ENCODE measurements around the gene CLIP4. TPM values are rescaled to one million over a fixed set of nuclear protein-coding genes. Genes with fewer than 3 reads are reported as not detected.

Gene CLIP4
- total RNA-seq, 1 experiment from 2014 or later = 11.3 TPM

- no peak for DNase-seq (ENCODE audit: low spot score)
Measured at GRCh38 chr2:29189052-29189451, 73.8 kb downstream of the CLIP4 start.

GRCh38 chr2:29191817-29192216 is 76.6 kb downstream of the CLIP4 start:
- no peak for DNase-seq (ENCODE audit: low spot score)

DNA sequence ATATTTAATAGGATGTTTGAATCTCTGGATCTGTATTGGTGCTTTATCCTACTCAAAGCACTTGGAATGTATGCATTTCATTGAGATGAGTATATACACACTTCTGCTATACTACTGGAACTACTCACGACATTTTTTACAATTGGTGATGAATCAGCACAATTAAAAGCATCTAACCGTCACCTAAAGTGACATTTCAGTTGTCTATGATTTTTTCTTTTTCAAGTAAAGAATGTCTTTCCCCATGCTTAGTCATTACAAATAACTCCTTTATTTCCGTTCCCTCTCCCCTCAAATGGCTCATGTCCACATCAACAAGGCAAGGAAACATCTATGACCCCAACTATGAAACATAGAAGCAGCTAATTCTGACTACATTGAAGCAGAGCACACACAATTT is 77.3 kb downstream of the CLIP4 start:
- DNase-seq (ENCODE audit: low spot score) = no peak

DNA sequence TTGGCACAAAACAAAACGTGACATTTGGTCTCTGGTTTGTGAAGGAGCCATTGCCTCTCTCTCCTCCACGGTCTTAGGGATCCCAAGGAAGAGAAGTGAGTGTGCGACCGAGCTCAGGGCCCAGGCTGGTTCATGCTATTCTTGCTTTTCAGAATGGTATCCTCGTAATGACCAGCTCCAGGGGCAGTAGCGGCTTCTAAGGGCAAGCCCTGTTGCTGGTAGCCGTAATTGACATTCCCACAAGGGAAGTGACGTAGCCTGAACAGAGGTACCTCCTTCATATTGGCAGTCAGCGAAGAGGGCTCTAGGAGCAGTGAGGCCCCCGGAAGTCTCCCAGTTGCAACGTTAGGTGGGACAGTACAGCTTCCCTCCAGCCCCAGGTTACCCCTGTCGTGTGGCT is 77.9 kb downstream of the CLIP4 start:
- no peak for DNase-seq (ENCODE audit: low spot score)

DNA sequence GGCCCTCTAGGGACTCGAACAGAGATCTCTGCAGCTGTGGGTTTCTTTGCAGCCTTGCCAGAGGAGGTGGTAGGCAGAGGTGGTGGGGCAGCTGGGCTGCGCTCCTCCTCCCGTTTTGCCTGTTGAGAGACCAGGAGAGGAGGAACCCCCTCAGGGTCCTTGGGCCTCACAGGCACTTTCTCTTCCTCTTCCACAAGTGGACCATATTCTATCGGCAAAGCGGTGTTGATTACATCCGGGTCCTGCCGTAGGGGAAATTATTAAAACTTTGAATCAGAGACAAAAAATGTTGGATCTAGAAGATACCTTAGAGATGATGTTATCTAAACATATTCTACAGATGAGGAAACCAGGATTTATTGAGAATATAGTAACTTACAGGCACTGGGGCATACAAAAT is 78.5 kb downstream of the CLIP4 start:
- no peak for DNase-seq (ENCODE audit: low spot score)

DNA sequence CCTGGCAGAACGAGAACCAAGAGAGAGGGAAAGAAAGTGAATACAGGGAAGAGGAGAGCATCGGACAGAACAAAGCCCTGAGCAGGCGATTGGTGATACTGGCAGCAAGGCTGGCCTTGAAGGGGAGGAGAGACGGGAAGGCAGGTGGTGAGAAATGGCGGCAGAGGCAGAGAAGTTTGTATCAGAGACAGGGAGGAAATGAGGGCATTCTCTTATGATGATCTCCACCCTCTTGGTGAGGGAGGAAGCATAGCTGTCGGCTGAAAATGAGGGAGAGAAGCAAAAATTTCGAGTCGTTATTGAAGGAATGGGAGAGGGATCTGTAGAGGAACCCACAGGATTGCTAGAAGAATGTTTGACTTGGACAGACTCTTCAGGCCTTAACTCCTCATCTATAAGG is 80.6 kb downstream of the CLIP4 start:
- no peak for DNase-seq (ENCODE audit: low spot score)

- DNase-seq (ENCODE audit: low spot score) = peak; percentile 81
Measured at GRCh38 chr2:29196792-29197788, 81.9 kb downstream of the CLIP4 start.

GRCh38 chr2:29201979-29202378 is 86.8 kb downstream of the CLIP4 start:
- no peak for DNase-seq (ENCODE audit: low spot score)

DNA sequence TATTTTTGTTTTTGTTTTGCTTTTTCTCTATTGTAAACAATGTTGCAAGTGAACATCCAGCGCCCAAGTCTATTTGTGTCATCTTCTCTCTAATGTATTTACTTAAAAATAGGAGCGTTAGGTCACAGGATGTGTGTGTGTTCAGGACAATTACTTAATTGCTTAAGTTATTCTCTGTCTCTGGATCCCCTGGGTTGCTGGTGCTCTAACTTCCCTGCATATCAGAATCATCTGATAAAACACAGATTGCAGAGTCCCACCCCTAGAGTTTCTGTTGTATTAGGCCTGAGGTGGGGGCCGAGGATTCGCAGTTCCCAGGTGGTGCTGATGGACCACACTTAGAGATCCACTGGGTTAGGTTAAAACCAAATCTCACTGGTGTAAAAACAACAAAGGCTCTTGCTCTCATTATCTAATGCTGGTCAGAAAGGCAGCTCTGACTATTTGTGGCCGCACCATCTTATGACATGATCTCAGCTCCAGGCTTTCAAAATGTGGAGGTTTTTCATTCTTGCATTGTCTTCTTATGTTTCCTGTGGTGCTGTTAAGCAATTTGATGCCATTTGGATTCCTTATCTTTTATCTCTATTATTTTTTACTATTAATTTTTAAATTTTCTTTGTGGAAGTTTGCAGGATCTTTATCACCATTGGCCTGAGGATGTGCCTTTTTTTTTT is 87.7 kb downstream of the CLIP4 start:
- no peak for DNase-seq (ENCODE audit: low spot score)

DNA sequence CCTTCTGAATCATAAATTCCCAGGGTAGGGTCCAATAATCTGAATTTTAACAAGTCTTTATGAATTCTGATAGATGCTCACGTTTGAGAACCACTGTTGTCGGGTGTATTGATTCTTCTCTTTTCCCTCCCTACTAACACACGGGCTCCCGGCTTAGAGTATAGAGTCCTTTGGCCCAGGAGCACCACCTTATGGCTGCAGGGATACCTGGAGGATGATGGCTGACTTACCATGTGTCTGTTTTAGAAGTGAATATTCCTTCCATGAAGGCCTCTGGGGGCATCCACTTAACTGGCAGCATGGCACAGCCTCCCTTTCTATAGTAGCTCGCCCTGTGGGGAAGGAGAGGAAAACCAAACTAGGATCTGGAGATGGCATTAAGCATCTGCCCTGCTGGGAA is 91.7 kb downstream of the CLIP4 start:
- DNase-seq (ENCODE audit: low spot score) = peak; percentile 30

DNA sequence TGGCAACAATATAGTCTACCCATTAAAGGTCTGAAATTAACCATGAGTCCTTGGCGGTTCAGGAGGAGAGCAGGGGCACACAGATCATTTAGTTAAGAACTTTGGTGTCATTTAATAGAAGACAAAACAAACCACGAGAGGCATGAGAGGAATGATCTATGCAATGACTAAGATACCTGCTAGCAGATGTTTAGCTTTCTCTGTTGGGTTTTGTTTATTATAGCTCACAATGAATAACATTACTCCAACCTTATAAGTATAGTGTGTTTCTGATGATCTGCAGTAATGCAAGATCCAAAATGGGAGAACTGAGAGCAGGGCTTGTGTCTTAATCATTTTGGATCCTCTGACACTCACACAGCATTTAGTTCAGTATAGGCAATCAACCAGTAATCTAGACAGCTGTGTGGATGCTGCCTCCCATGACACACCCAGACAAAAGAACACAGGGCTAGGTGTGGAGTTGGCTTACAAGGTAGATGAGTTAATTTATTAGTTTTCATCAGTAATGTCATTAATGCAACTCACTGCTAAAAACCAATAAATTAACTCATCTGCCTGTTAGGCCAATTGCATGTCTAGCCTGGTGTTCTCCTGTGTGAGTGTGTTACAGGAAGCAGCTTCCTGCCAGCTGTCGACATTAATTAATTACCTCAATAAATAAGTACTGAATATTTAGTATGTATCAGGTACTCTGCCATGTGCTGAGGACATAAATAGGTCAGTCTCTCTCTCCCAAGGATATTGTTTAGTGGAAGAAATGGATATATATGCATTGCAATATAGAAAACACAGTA is 92.3 kb downstream of the CLIP4 start:
- no peak for DNase-seq (ENCODE audit: low spot score)

DNA sequence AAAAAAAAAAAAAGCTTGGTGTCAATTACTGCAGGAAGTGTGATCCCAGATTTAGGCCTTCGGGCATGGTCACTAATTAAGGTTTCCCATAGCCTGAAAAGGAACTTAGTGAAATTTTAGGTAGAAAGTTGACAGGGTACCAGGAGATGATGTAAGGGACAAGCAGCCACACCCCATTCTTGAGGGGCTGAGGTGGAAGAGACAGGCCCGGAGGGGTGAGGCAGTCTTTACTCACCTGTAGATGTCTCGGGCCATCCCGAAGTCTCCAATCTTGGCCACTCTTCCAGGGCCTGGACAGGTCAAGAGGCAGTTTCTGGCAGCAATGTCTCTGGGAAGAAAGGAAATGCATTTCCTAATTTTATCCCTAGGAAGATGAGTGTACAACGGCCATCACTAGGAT is 94.3 kb downstream of the CLIP4 start:
- no peak for DNase-seq (ENCODE audit: low spot score)

GRCh38 chr2:29212009-29212408 is 96.8 kb downstream of the CLIP4 start:
- peak; percentile 31 for DNase-seq (ENCODE audit: low spot score)

- DNase-seq (ENCODE audit: low spot score) = no peak
Measured at GRCh38 chr2:29213888-29214291, 98.7 kb downstream of the CLIP4 start.

DNA sequence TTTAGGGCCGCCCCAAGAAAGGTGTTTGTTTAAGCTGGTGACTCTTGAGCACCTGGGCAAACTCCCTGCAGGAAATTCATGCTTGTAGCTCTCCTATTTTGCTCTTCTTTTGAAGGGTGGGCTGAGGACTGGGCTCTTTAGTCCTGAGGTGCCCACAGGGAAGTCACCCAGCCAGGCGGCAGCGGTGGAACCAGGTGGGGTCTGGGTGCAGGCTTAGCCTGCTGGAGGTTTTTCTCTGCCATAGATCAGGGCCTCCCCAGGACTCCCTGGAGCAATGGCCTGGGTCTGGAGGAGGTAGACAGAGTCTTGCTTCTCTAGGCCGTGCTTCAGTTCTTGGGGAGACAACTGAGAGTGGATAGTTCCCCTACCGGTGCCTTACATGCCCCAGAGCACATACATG is 99.9 kb downstream of the CLIP4 start:
- no peak for DNase-seq (ENCODE audit: low spot score)

- DNase-seq (ENCODE audit: low spot score) = no peak
Measured at GRCh38 chr2:29215739-29216608, 100.8 kb downstream of the CLIP4 start.

DNA sequence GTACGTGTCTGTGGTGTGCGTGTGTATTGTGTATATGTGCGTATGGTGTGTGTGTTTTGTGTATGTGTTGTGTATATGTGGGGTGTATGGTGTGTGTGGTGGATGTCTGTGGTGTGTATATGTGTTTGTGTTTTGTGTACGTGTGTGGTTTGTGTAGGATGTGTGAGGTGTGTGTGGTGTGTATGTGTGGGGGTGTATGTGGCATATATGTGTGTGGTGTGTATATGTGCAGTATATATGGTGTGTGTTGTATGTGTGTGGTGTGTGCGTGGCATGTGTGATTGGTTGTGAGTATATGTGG is 101.3 kb downstream of the CLIP4 start:
- DNase-seq (ENCODE audit: low spot score) = no peak

- no peak for DNase-seq (ENCODE audit: low spot score)
Measured at GRCh38 chr2:29218071-29218470, 102.9 kb downstream of the CLIP4 start.

GRCh38 chr2:29218550-29219125 is 103.4 kb downstream of the CLIP4 start:
- DNase-seq (ENCODE audit: low spot score) = no peak

DNA sequence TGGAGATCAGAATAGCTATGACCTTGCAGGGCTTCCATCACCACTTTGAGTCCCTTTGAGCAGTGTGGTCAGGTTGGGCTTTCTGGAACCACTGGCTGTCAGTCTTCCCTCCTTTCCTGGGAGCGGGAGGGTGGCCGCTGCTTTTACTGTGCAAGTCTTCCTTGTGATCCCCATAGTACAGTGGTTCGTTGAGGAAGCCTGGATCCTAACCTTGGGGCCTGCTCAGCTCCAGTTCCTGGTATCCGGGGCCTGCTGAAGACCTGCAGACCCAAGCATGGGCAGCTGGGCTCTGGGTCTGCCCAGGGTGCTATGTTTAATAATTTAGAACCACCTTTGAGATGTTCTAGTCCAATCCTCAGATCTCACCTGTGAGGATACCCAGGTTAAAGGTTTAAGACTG is 104.2 kb downstream of the CLIP4 start:
- DNase-seq (ENCODE audit: low spot score) = no peak

Measured in HT-29 (cell line).